HCT116 (cell line): ENCODE results near the gene LLGL2.

ENCODE experiments used
- ATF3 ChIP-seq: IDR thresholded peaks from 2 replicates; pipeline ENCODE4 v1.6.1; 2012
- CEBPB ChIP-seq: IDR thresholded peaks from 2 replicates; pipeline ENCODE4 v1.6.1; 2012; ENCODE audit warnings: low read depth
- CTCF ChIP-seq, 3 experiments: fragments of 200-600 bp in 1 of 3; sonication (generic) in 1 of 3; IDR thresholded peaks in 2 of 3; conservative IDR thresholded peaks in 1 of 3; 2 replicates each; pipeline ENCODE4 v1.5.1; 2012 to 2017; ENCODE audit warnings: low read depth in 2 of 3, low read length in 2 of 3, antibody characterized with exemption in 1 of 3, borderline replicate concordance in 1 of 3, control low read depth in 1 of 3, mild to moderate bottlenecking in 1 of 3, mixed read lengths in 1 of 3, mixed run types in 1 of 3, moderate library complexity in 1 of 3; ENCODE audit not compliant: insufficient read depth in 1 of 3
- EGR1 ChIP-seq: IDR thresholded peaks from 2 replicates; pipeline ENCODE4 v1.6.1; 2012; ENCODE audit warnings: low read depth
- ELF1 ChIP-seq: IDR thresholded peaks from 2 replicates; pipeline ENCODE4 v1.6.1; 2012; ENCODE audit warnings: low read depth, borderline replicate concordance
- EZH2 ChIP-seq: fragments of 200-600 bp; sonication (generic); IDR thresholded peaks from 2 replicates; pipeline ENCODE4 v1.6.1; 2017; ENCODE audit warnings: antibody characterized with exemption, mixed run types
- EZH2phosphoT487 ChIP-seq: fragments of 200-600 bp; IDR thresholded peaks from 2 replicates; pipeline ENCODE4 v1.6.1; 2018; ENCODE audit warnings: antibody characterized with exemption, borderline replicate concordance
- JUND ChIP-seq: IDR thresholded peaks from 2 replicates; pipeline ENCODE4 v1.6.1; 2012
- MAX ChIP-seq: IDR thresholded peaks from 2 replicates; pipeline ENCODE4 v1.6.1; 2012
- POLR2A ChIP-seq: IDR thresholded peaks from 2 replicates; pipeline ENCODE4 v1.7.0; 2011; ENCODE audit warnings: borderline replicate concordance; ENCODE audit not compliant: insufficient read depth, insufficient read length; ENCODE audit errors: extremely low read depth
- POLR2AphosphoS5 ChIP-seq: IDR thresholded peaks from 2 replicates; pipeline ENCODE4 v1.6.1; 2011; ENCODE audit warnings: mild to moderate bottlenecking, low read depth, low read length, moderate library complexity
- RAD21 ChIP-seq: IDR thresholded peaks from 2 replicates; pipeline ENCODE4 v1.6.1; 2012; ENCODE audit warnings: low read depth, mild to moderate bottlenecking
- REST ChIP-seq: IDR thresholded peaks from 2 replicates; pipeline ENCODE4 v1.6.1; 2012; ENCODE audit warnings: low read depth
- ZBTB33 ChIP-seq: IDR thresholded peaks from 2 replicates; pipeline ENCODE4 v1.6.1; 2011; ENCODE audit warnings: mild to moderate bottlenecking, low read length, moderate library complexity; ENCODE audit not compliant: insufficient replicate concordance; ENCODE audit errors: extremely low read depth

- TF ChIP-seq JUND (no peak), CTCF (IDR thresholded peaks at IDR 0.05 in 2 of 3, conservative IDR thresholded peaks at IDR 0.05 in 1 of 3; ENCODE audit: borderline replicate concordance in 1 of 3, insufficient read depth in 1 of 3, low read depth in 2 of 3, low read length in 2 of 3) (no peak), ATF3 (no peak), RAD21 (no peak), POLR2AphosphoS5 (no peak), MAX (no peak), POLR2A (no peak), EZH2phosphoT487 (no peak), CEBPB (no peak), EGR1 (no peak), REST (no peak), ELF1 (no peak), ZBTB33 (no peak), EZH2 (no peak)
Observed at GRCh38 chr17:75622076-75622475, 96.6 kb downstream of the LLGL2 start.
